Mucosa of stomach (tissue), 1 donor: ENCODE results near the gene ASCC3.
A peak's percentile ranks its signal among the peaks of the same experiment; 100 is the strongest.

Experiments
- H3K27me3 ChIP-seq: one replicate; pipeline ENCODE4 v1.7.0; 2013; ENCODE audit warnings: mild to moderate bottlenecking, low read length; ENCODE audit not compliant: control insufficient read depth, insufficient read depth
- H3K36me3 ChIP-seq: one replicate; pipeline ENCODE4 v1.7.0; 2013; ENCODE audit warnings: low read length; ENCODE audit not compliant: control insufficient read depth, insufficient read depth
- H3K4me1 ChIP-seq: one replicate; pipeline ENCODE4 v1.7.0; 2013; ENCODE audit warnings: mild to moderate bottlenecking, low read length; ENCODE audit not compliant: control insufficient read depth, insufficient read depth
- H3K4me3 ChIP-seq: one replicate; pipeline ENCODE4 v1.7.0; 2013; ENCODE audit warnings: low read length
- H3K9ac ChIP-seq: one replicate; pipeline ENCODE4 v1.7.0; 2013; ENCODE audit warnings: mild to moderate bottlenecking, low read length, moderate library complexity
- H3K9me3 ChIP-seq: one replicate; pipeline ENCODE4 v1.7.0; 2013; ENCODE audit warnings: mild to moderate bottlenecking, low read length, moderate library complexity; ENCODE audit not compliant: control insufficient read depth
- donor health status: Pancreatic carcinoma.

The ASCC3 gene

GRCh38 chr6:100880853-100881706, at the start of gene ASCC3:
ASCC3 (minus strand) TSS chr6:100881329; CDS start chr6:100867997, 13,332 bp downstream.
- Histone ChIP-seq H3K4me1 (peaks cover 4% of the 10 kb centered on the region), H3K9me3 (no peaks in the 10 kb centered on the region), H3K36me3 (no peaks in the 10 kb centered on the region), H3K4me3 (peak within 1 kb of the TSS; percentile 86), H3K27me3 (no peaks in the 10 kb centered on the region), H3K9ac (peak within 1 kb of the TSS; percentile 86)

- Histone ChIP-seq H3K9me3 (no peaks in the 10 kb centered on the region), H3K9ac (no peak overlapping the region), H3K36me3 (no peaks in the 10 kb centered on the region), H3K4me3 (no peak overlapping the region), H3K27me3 (no peaks in the 10 kb centered on the region), H3K4me1 (no peaks in the 10 kb centered on the region)
These were observed 44.6 kb upstream of the ASCC3 start for GRCh38 chr6:100925749-100926148.

- Histone ChIP-seq H3K4me3 (no peak overlapping the region), H3K27me3 (no peaks in the 10 kb centered on the region), H3K9me3 (no peaks in the 10 kb centered on the region), H3K9ac (no peak overlapping the region), H3K36me3 (no peaks in the 10 kb centered on the region), H3K4me1 (no peaks in the 10 kb centered on the region)
These were observed 43.6 kb upstream of the ASCC3 start for GRCh38 chr6:100924534-100925227.

- Histone ChIP-seq H3K9me3 (no peaks in the 10 kb centered on the region), H3K9ac (no peak overlapping the region), H3K4me1 (no peaks in the 10 kb centered on the region), H3K36me3 (no peaks in the 10 kb centered on the region), H3K4me3 (no peak overlapping the region), H3K27me3 (no peaks in the 10 kb centered on the region)
These were observed 42.5 kb upstream of the ASCC3 start for GRCh38 chr6:100923481-100924165.

- Histone ChIP-seq H3K9ac (no peak overlapping the region), H3K4me3 (no peak overlapping the region), H3K27me3 (no peaks in the 10 kb centered on the region)
These were observed 39.0 kb upstream of the ASCC3 start for GRCh38 chr6:100920028-100920605.

GRCh38 chr6:100918152-100918551, 37.0 kb upstream of the ASCC3 start:
- no peaks in the 10 kb centered on the region for H3K4me1 ChIP-seq
- H3K9me3 ChIP-seq: no peaks in the 10 kb centered on the region
- no peak overlapping the region for H3K9ac ChIP-seq
- no peaks in the 10 kb centered on the region for H3K27me3 ChIP-seq
- no peak overlapping the region for H3K4me3 ChIP-seq
- H3K36me3 ChIP-seq: no peaks in the 10 kb centered on the region

More at GRCh38 chr6:100920028-100920605, 39.0 kb upstream of the ASCC3 start:
- Histone ChIP-seq H3K9me3 (no peaks in the 10 kb centered on the region), H3K4me1 (no peaks in the 10 kb centered on the region), H3K36me3 (no peaks in the 10 kb centered on the region)

- Histone ChIP-seq H3K27me3 (no peaks in the 10 kb centered on the region), H3K9ac (no peak overlapping the region), H3K36me3 (no peaks in the 10 kb centered on the region), H3K4me3 (no peak overlapping the region), H3K4me1 (no peaks in the 10 kb centered on the region), H3K9me3 (no peaks in the 10 kb centered on the region)
These were observed 34.7 kb upstream of the ASCC3 start for GRCh38 chr6:100915876-100916275.

GRCh38 chr6:100913400-100914276, 32.5 kb upstream of the ASCC3 start:
- Histone ChIP-seq H3K27me3 (no peaks in the 10 kb centered on the region), H3K9me3 (no peaks in the 10 kb centered on the region), H3K4me1 (no peaks in the 10 kb centered on the region), H3K36me3 (no peaks in the 10 kb centered on the region), H3K9ac (no peak overlapping the region), H3K4me3 (peak overlapping the region; percentile 19)

- Histone ChIP-seq H3K9ac (no peak overlapping the region), H3K4me1 (peaks cover 4% of the 10 kb centered on the region), H3K36me3 (no peaks in the 10 kb centered on the region), H3K4me3 (no peak overlapping the region), H3K9me3 (no peaks in the 10 kb centered on the region), H3K27me3 (no peaks in the 10 kb centered on the region)
These were observed 25.2 kb upstream of the ASCC3 start for GRCh38 chr6:100906325-100906724.

- H3K9me3 ChIP-seq: no peaks in the 10 kb centered on the region
- H3K4me1 ChIP-seq: peaks cover 4% of the 10 kb centered on the region
- H3K27me3 ChIP-seq: no peaks in the 10 kb centered on the region
- H3K36me3 ChIP-seq: no peaks in the 10 kb centered on the region
- no peak overlapping the region for H3K4me3 ChIP-seq
- H3K9ac ChIP-seq: no peak overlapping the region
These were observed 23.9 kb upstream of the ASCC3 start for GRCh38 chr6:100905067-100905466.

GRCh38 chr6:100904316-100904715, 23.2 kb upstream of the ASCC3 start:
- no peak overlapping the region for H3K4me3 ChIP-seq
- no peaks in the 10 kb centered on the region for H3K27me3 ChIP-seq
- no peaks in the 10 kb centered on the region for H3K36me3 ChIP-seq
- H3K4me1 ChIP-seq: peaks cover 4% of the 10 kb centered on the region
- H3K9me3 ChIP-seq: no peaks in the 10 kb centered on the region
- H3K9ac ChIP-seq: no peak overlapping the region
